ENCODE measurements around the gene CCL17.

Gene CCL17

GRCh38 chr16:57409870-57410587, 5.5 kb downstream of the CCL17 start:
- H3K36me3 ChIP-seq (replicated peaks): no peaks in the 10 kb centered on the region
- TF ChIP-seq CTCF (IDR thresholded peaks at IDR 0.05; ENCODE audit: low read depth, low read length, missing control alignments): no peak
- no peak overlapping the region for H3K4me3 ChIP-seq (ENCODE audit: low read depth, low read length)
- no peaks in the 10 kb centered on the region for H3K27me3 ChIP-seq (replicated peaks)
- in situ Hi-C loops (cut with HindIII; ENCODE audit: low pct_ligation_motif_present, low sequenced_read_pairs): loop anchor here (10.0 kb wide), 1 partner anchor 115 kb away; no protein-coding TSS in a partner anchor
- H3K27ac ChIP-seq: no peak overlapping the region
- DNase-seq: no peak

- Histone ChIP-seq H3K27me3 (replicated peaks) (no peaks in the 10 kb centered on the region), H3K27ac (no peak overlapping the region), H3K4me3 (ENCODE audit: low read depth, low read length) (no peak overlapping the region), H3K36me3 (replicated peaks) (no peaks in the 10 kb centered on the region)
- in situ Hi-C loops (cut with HindIII; ENCODE audit: low pct_ligation_motif_present, low sequenced_read_pairs): loop anchor here (10.0 kb wide), 1 partner anchor 117 kb away; no protein-coding TSS in a partner anchor
- no peak for TF ChIP-seq CTCF (IDR thresholded peaks at IDR 0.05; ENCODE audit: low read depth, low read length, missing control alignments)
- no peak for DNase-seq
Measured at GRCh38 chr16:57411362-57411976, 6.9 kb downstream of the CCL17 start.

- H3K27ac ChIP-seq: no peak overlapping the region
- in situ Hi-C loops (cut with HindIII; ENCODE audit: low pct_ligation_motif_present, low sequenced_read_pairs): loop anchor here (10.0 kb wide), 1 partner anchor 118 kb away; no protein-coding TSS in a partner anchor
- no peak for TF ChIP-seq CTCF (IDR thresholded peaks at IDR 0.05; ENCODE audit: low read depth, low read length, missing control alignments)
- no peak overlapping the region for H3K4me3 ChIP-seq (ENCODE audit: low read depth, low read length)
- no peak for DNase-seq
- no peaks in the 10 kb centered on the region for H3K36me3 ChIP-seq (replicated peaks)
- no peaks in the 10 kb centered on the region for H3K27me3 ChIP-seq (replicated peaks)
Measured at GRCh38 chr16:57412584-57412983, 8.0 kb downstream of the CCL17 start.

GRCh38 chr16:57413301-57413730, 8.7 kb downstream of the CCL17 start:
- Histone ChIP-seq H3K27ac (no peak overlapping the region), H3K27me3 (replicated peaks) (no peaks in the 10 kb centered on the region), H3K36me3 (replicated peaks) (no peaks in the 10 kb centered on the region), H3K4me3 (ENCODE audit: low read depth, low read length) (no peak overlapping the region)
- in situ Hi-C loops (cut with HindIII; ENCODE audit: low pct_ligation_motif_present, low sequenced_read_pairs): loop anchor here (10.0 kb wide), 1 partner anchor 119 kb away; no protein-coding TSS in a partner anchor
- no peak for DNase-seq
- no peak for TF ChIP-seq CTCF (IDR thresholded peaks at IDR 0.05; ENCODE audit: low read depth, low read length, missing control alignments)

GRCh38 chr16:57413733-57414132, 9.2 kb downstream of the CCL17 start:
- Histone ChIP-seq H3K27me3 (replicated peaks) (no peaks in the 10 kb centered on the region), H3K4me3 (ENCODE audit: low read depth, low read length) (no peak overlapping the region), H3K36me3 (replicated peaks) (no peaks in the 10 kb centered on the region), H3K27ac (no peak overlapping the region)
- DNase-seq: no peak
- in situ Hi-C loops (cut with HindIII; ENCODE audit: low pct_ligation_motif_present, low sequenced_read_pairs): loop anchor here (10.0 kb wide), 1 partner anchor 119 kb away; no protein-coding TSS in a partner anchor
- no peak for TF ChIP-seq CTCF (IDR thresholded peaks at IDR 0.05; ENCODE audit: low read depth, low read length, missing control alignments)
